Stimulated activated CD4-positive, alpha-beta T cell treated with anti-CD3 and anti-CD28 coated beads, Interleukin-2, amount 100 ng/mL, for 48 hours (primary cell): ENCODE data around the gene SH3PXD2A.
"Not testable (repeated sequence)": the region's sequence is repeated elsewhere in the genome, so short reads cannot be mapped to it uniquely, and the experiment has no call there.

Experiments used
- DNase-seq, 2 donors: peaks; one replicate each; pipeline ENCODE4 v3.0.0-alpha.2; 2020

SH3PXD2A gene

GRCh38 chr10:103829838-103830465 lies 25.4 kb downstream of the SH3PXD2A start:
- no peak for DNase-seq

GRCh38 chr10:103829278-103829677 lies 26.1 kb downstream of the SH3PXD2A start:
- no peak for DNase-seq

- DNase-seq: no peak
Measured at GRCh38 chr10:103828587-103829197, 26.7 kb downstream of the SH3PXD2A start.

- no peak for DNase-seq
Measured at GRCh38 chr10:103828107-103828506, 27.3 kb downstream of the SH3PXD2A start.

GRCh38 chr10:103826885-103827284 lies 28.5 kb downstream of the SH3PXD2A start:
- DNase-seq: no peak

GRCh38 chr10:103824281-103824680 lies 31.1 kb downstream of the SH3PXD2A start:
- DNase-seq: no peak

- DNase-seq: no peak
Measured at GRCh38 chr10:103823706-103824272, 31.6 kb downstream of the SH3PXD2A start.

GRCh38 chr10:103822800-103823199 lies 32.6 kb downstream of the SH3PXD2A start:
- DNase-seq: no peak

- no peak for DNase-seq
Measured at GRCh38 chr10:103822107-103822716, 33.2 kb downstream of the SH3PXD2A start.

GRCh38 chr10:103820101-103821062 lies 35.0 kb downstream of the SH3PXD2A start:
- DNase-seq: no peak

GRCh38 chr10:103819493-103819892 lies 35.9 kb downstream of the SH3PXD2A start:
- no peak for DNase-seq

GRCh38 chr10:103818765-103819374 lies 36.5 kb downstream of the SH3PXD2A start:
- DNase-seq: no peak

GRCh38 chr10:103818105-103818504 lies 37.3 kb downstream of the SH3PXD2A start:
- DNase-seq: no peak

GRCh38 chr10:103816431-103816830 lies 38.9 kb downstream of the SH3PXD2A start:
- no peak for DNase-seq

- DNase-seq: no peak
Measured at GRCh38 chr10:103814626-103815370, 40.6 kb downstream of the SH3PXD2A start.

- no peak for DNase-seq
Measured at GRCh38 chr10:103814105-103814504, 41.3 kb downstream of the SH3PXD2A start.

- DNase-seq: not testable (repeated sequence)
Measured at GRCh38 chr10:103813312-103813711, 42.1 kb downstream of the SH3PXD2A start.

GRCh38 chr10:103812432-103812831 lies 42.9 kb downstream of the SH3PXD2A start:
- DNase-seq: no peak

- no peak for DNase-seq
Measured at GRCh38 chr10:103812004-103812403, 43.4 kb downstream of the SH3PXD2A start.

- no peak for DNase-seq
Measured at GRCh38 chr10:103811463-103811862, 43.9 kb downstream of the SH3PXD2A start.

GRCh38 chr10:103808780-103809179 lies 46.6 kb downstream of the SH3PXD2A start:
- DNase-seq: no peak

GRCh38 chr10:103807996-103808395 lies 47.4 kb downstream of the SH3PXD2A start:
- DNase-seq: no peak
